H9 (cell line): Measurements from ENCODE around the gene KDM1B. TPM values are rescaled to one million over a fixed set of nuclear protein-coding genes. Genes with fewer than 3 reads are reported as not detected.

ENCODE experiments used
- DNase-seq: peaks from one replicate; pipeline ENCODE4 v3.0.0-alpha.2; 2017
- H2AFZ ChIP-seq: one replicate; pipeline ENCODE4 v1.6.1; 2013; ENCODE audit warnings: mild to moderate bottlenecking, low read length, control low read depth, moderate library complexity
- H2AK5ac ChIP-seq: 2 replicates; pipeline ENCODE4 v1.6.1; 2013; ENCODE audit warnings: low read length, control low read depth, mixed read lengths; ENCODE audit not compliant: insufficient read length
- H2BK120ac ChIP-seq: one replicate; pipeline ENCODE4 v1.6.1; 2013; ENCODE audit warnings: low read depth, mild to moderate bottlenecking, low read length, control low read depth, inconsistent platforms; ENCODE audit not compliant: poor library complexity, severe bottlenecking
- H2BK12ac ChIP-seq: 2 replicates; pipeline ENCODE4 v1.6.1; 2013; ENCODE audit warnings: low read length, control low read depth, mixed read lengths, low read depth; ENCODE audit not compliant: insufficient read length
- H2BK15ac ChIP-seq: 2 replicates; pipeline ENCODE4 v1.6.1; 2013; ENCODE audit warnings: low read depth, low read length, control low read depth
- H2BK20ac ChIP-seq: one replicate; pipeline ENCODE4 v1.6.1; 2013; ENCODE audit warnings: low read depth, mild to moderate bottlenecking, low read length, control low read depth, inconsistent platforms; ENCODE audit not compliant: poor library complexity, severe bottlenecking
- H2BK5ac ChIP-seq: 2 replicates; pipeline ENCODE4 v1.6.1; 2013; ENCODE audit warnings: low read length, control low read depth, mixed read lengths; ENCODE audit not compliant: insufficient read length
- H3K14ac ChIP-seq: 2 replicates; pipeline ENCODE4 v1.6.1; 2013; ENCODE audit warnings: low read length, control low read depth; ENCODE audit not compliant: insufficient read depth
- H3K18ac ChIP-seq: 2 replicates; pipeline ENCODE4 v1.6.1; 2013; ENCODE audit warnings: low read depth, mild to moderate bottlenecking, mixed read lengths, low read length, control low read depth; ENCODE audit not compliant: insufficient read length
- H3K23ac ChIP-seq: 2 replicates; pipeline ENCODE4 v1.6.1; 2013; ENCODE audit warnings: low read length, control low read depth, mixed read lengths, low read depth; ENCODE audit not compliant: insufficient read length
- H3K23me2 ChIP-seq: 2 replicates; pipeline ENCODE4 v1.6.1; 2013; ENCODE audit warnings: low read depth, mild to moderate bottlenecking, mixed read lengths, low read length, control low read depth; ENCODE audit not compliant: insufficient read length, poor library complexity, severe bottlenecking
- H3K27ac ChIP-seq: 2 replicates; pipeline ENCODE4 v1.5.1; 2013; ENCODE audit warnings: low read length, control low read depth, mixed read lengths, low read depth; ENCODE audit not compliant: insufficient read length
- H3K27me3 ChIP-seq: 2 replicates; pipeline ENCODE4 v1.6.1; 2013; ENCODE audit warnings: low read length, control low read depth, inconsistent platforms; ENCODE audit not compliant: insufficient read depth
- H3K4ac ChIP-seq: 2 replicates; pipeline ENCODE4 v1.6.1; 2013; ENCODE audit warnings: low read depth, mild to moderate bottlenecking, control low read depth, inconsistent platforms, low read length, moderate library complexity
- H3K4me1 ChIP-seq: 2 replicates; pipeline ENCODE4 v1.6.1; 2013; ENCODE audit warnings: low read length, control low read depth, inconsistent platforms; ENCODE audit not compliant: insufficient read depth
- H3K4me2 ChIP-seq: 2 replicates; pipeline ENCODE4 v1.6.1; 2013; ENCODE audit warnings: low read length, control low read depth, mixed read lengths; ENCODE audit not compliant: insufficient read length, insufficient read depth
- H3K56ac ChIP-seq: 2 replicates; pipeline ENCODE4 v1.6.1; 2013; ENCODE audit warnings: low read depth, mild to moderate bottlenecking, mixed read lengths, low read length, control low read depth; ENCODE audit not compliant: insufficient read length
- H3K79me1 ChIP-seq: 2 replicates; pipeline ENCODE4 v1.6.1; 2013; ENCODE audit warnings: low read depth, mild to moderate bottlenecking, moderate library complexity, low read length, control low read depth, inconsistent platforms; ENCODE audit not compliant: insufficient read depth, poor library complexity, severe bottlenecking
- H3K79me2 ChIP-seq: 2 replicates; pipeline ENCODE4 v1.6.1; 2013; ENCODE audit warnings: low read length, control low read depth, inconsistent platforms; ENCODE audit not compliant: insufficient read depth
- H3K9ac ChIP-seq: 2 replicates; pipeline ENCODE4 v1.6.1; 2013; ENCODE audit warnings: low read length, control low read depth, mixed read lengths; ENCODE audit not compliant: insufficient read length; ENCODE audit errors: extremely low read depth
- H3K9me3 ChIP-seq: one replicate; pipeline ENCODE4 v1.6.1; 2013; ENCODE audit warnings: low read depth, low read length, inconsistent platforms; ENCODE audit not compliant: control insufficient read depth
- H3T11ph ChIP-seq: one replicate; pipeline ENCODE4 v1.6.1; 2013; ENCODE audit warnings: mild to moderate bottlenecking, low read length, control low read depth, inconsistent platforms
- H4K20me1 ChIP-seq: one replicate; pipeline ENCODE4 v1.6.1; 2013; ENCODE audit not compliant: control insufficient read depth, insufficient read length, insufficient read depth
- H4K5ac ChIP-seq: 2 replicates; pipeline ENCODE4 v1.6.1; 2013; ENCODE audit warnings: low read depth, mild to moderate bottlenecking, mixed read lengths, low read length, control low read depth; ENCODE audit not compliant: insufficient read length
- H4K8ac ChIP-seq: replicated peaks from 2 replicates; pipeline ENCODE4 v1.6.1; 2013; ENCODE audit warnings: low read length, control low read depth, mixed read lengths, low read depth; ENCODE audit not compliant: insufficient read length
- H4K91ac ChIP-seq: 2 replicates; pipeline ENCODE4 v1.6.1; 2013; ENCODE audit warnings: low read depth, mild to moderate bottlenecking, moderate library complexity, mixed read lengths, low read length, control low read depth; ENCODE audit not compliant: insufficient read length
- H3K27ac Mint-ChIP-seq, 3 experiments: 2 replicates in 2 of 3; 3 replicates in 1 of 3; pipeline ENCODE4 v1.8.0; 2020 to 2021; ENCODE audit warnings: mixed read lengths in 3 of 3, mild to moderate bottlenecking in 1 of 3, moderate library complexity in 1 of 3
- H3K27me3 Mint-ChIP-seq: 2 replicates; pipeline ENCODE4 v1.8.0; 2021; ENCODE audit warnings: low read depth, mild to moderate bottlenecking, moderate library complexity, mixed read lengths
- H3K36me3 Mint-ChIP-seq, 3 experiments: 2 replicates in 2 of 3; 3 replicates in 1 of 3; pipeline ENCODE4 v1.8.0; 2020 to 2021; ENCODE audit warnings: low read depth in 3 of 3, mixed read lengths in 3 of 3; ENCODE audit not compliant: insufficient read depth in 1 of 3
- H3K4me1 Mint-ChIP-seq, 2 experiments: 2 replicates each; pipeline ENCODE4 v1.8.0; 2020; ENCODE audit warnings: mixed read lengths in 2 of 2
- H3K4me3 Mint-ChIP-seq, 2 experiments: 2 replicates in 1 of 2; 3 replicates in 1 of 2; pipeline ENCODE4 v1.8.0; 2020 to 2021; ENCODE audit warnings: mild to moderate bottlenecking in 2 of 2, mixed read lengths in 2 of 2, moderate library complexity in 1 of 2
- H3K9me3 Mint-ChIP-seq, 2 experiments: 2 replicates in 1 of 2; 3 replicates in 1 of 2; pipeline ENCODE4 v1.8.0; 2020; ENCODE audit warnings: mild to moderate bottlenecking in 2 of 2, mixed read lengths in 2 of 2, moderate library complexity in 1 of 2
- CTCF ChIP-seq: fragments of 200-600 bp; sonication (generic); conservative IDR thresholded peaks from 3 replicates; pipeline ENCODE4 v1.8.0; 2021; ENCODE audit warnings: antibody characterized with exemption, mild to moderate bottlenecking
- WGBS: extraction: QIAGEN DNeasy Blood & Tissue Kit; methylation state at CpG from one replicate; pipeline ENCODE4 v1.1.7; 2013; ENCODE audit warnings: missing lambda C conversion rate, low lambda C conversion rate, mixed read lengths; ENCODE audit not compliant: insufficient read length; ENCODE audit errors: extremely low coverage; 5-methylcytosine and 5-hydroxymethylcytosine counted together
- total RNA-seq: library from RNA; stranded (reverse); gene quantifications from 2 replicates; pipeline ENCODE4 v1.2.1, GENCODE V29; 2021

KDM1B gene
- total RNA-seq, 1 experiment from 2014 or later = 5.4 TPM

DNA sequence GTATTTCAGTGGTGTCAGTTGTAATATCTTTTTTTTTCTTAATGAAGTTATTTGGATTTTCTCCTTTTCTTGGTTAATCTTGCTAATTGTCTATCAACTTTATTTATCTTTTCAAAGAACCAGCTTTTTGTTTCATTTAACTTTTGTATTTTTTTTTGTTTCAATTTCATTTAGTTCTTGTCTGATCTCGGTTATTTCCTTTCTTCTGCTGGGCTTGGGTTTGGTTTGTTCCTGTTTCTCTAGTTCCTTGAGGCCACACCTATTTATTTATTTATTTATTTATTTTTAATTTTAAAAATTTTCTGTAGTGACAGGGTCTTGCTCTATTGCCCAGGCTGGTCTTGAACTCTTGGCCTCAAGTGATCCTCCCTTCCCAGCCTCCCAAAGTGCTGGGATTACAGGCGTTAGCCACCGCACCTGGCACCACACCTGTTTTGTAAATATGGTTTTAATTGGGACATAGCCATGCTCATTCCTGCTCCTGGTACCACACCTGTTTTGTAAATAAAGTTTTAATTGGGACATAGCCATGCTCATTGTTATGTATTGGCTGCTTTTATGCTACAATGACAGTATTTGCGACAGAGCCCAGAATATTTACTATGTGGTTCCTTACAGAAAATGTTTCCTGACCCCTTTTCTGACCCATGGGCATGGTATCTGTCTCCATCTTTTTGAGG is 22.2 kb downstream of the KDM1B start:
- Histone ChIP-seq H3K18ac (no peak overlapping the region), H2AFZ (no peak overlapping the region), H3K9me3 (no peaks in the 10 kb centered on the region), H2AK5ac (no peak overlapping the region), H3K56ac (no peak overlapping the region), H3K27ac (no peak overlapping the region), H3K4me1 (no peaks in the 10 kb centered on the region), H4K5ac (no peak overlapping the region), H2BK5ac (no peak overlapping the region), H3T11ph (no peak overlapping the region), H4K20me1 (no peaks in the 10 kb centered on the region), H3K27me3 (no peaks in the 10 kb centered on the region), H3K4me2 (no peak overlapping the region), H2BK12ac (no peak overlapping the region), H3K79me1 (no peaks in the 10 kb centered on the region), H3K9ac (no peak overlapping the region), H3K14ac (no peak overlapping the region), H4K91ac (no peak overlapping the region), H3K4ac (no peak overlapping the region), H2BK120ac (no peak overlapping the region), H3K23ac (no peak overlapping the region), H3K23me2 (no peaks in the 10 kb centered on the region), H2BK20ac (no peak overlapping the region), H2BK15ac (no peak overlapping the region), H4K8ac (no peak overlapping the region), H3K79me2 (no peaks in the 10 kb centered on the region)
- no peak for DNase-seq
- H3K4me1 Mint-ChIP-seq = peaks cover 6 to 7% of the 10 kb centered on the region in 2 experiments; a peak in 3 of 4 replicates
- H3K27me3 Mint-ChIP-seq = no peaks in the 10 kb centered on the region
- H3K36me3 Mint-ChIP-seq = peaks cover 9 to 48% (median 37%) of the 10 kb centered on the region in 3 experiments; a peak in 6 of 7 replicates
- no peaks in the 10 kb centered on the region for H3K9me3 Mint-ChIP-seq
- no CpG with 5 or more reads among the region's 4 CpGs for WGBS
- TF ChIP-seq CTCF = no peak
- H3K4me3 Mint-ChIP-seq = no peak overlapping the region
- no peak overlapping the region for H3K27ac Mint-ChIP-seq
